SU-DHL-6 (cell line): ENCODE results near the gene BNC2.

Experiments used
- H2AFZ ChIP-seq: fragments of 200-600 bp; sonication (generic); 2 replicates; pipeline ENCODE4 v1.6.1; 2014; ENCODE audit warnings: low read depth, mild to moderate bottlenecking, moderate library complexity, mixed read lengths, antibody characterized with exemption, low read length; ENCODE audit not compliant: severe bottlenecking
- H3F3A ChIP-seq: fragments of 200-600 bp; shearing (Covaris generic); 2 replicates; pipeline ENCODE4 v1.6.0; 2016; ENCODE audit warnings: antibody characterized with exemption, mild to moderate bottlenecking; ENCODE audit not compliant: insufficient read depth
- H3K27ac ChIP-seq: fragments of 200-600 bp; sonication (generic); 2 replicates; pipeline ENCODE4 v1.5.1; 2016; ENCODE audit warnings: low read depth, mild to moderate bottlenecking, low read length, moderate library complexity, mixed read lengths
- H3K27me3 ChIP-seq: fragments of 200-600 bp; sonication (generic), shearing (Covaris generic); 2 replicates; pipeline ENCODE4 v1.6.0; 2014; ENCODE audit warnings: mild to moderate bottlenecking, low read length
- H3K36me3 ChIP-seq: fragments of 200-600 bp; sonication (generic); 2 replicates; pipeline ENCODE4 v1.6.1; 2014; ENCODE audit warnings: mild to moderate bottlenecking, low read length, mixed read lengths
- H3K4me2 ChIP-seq: fragments of 300-600, 200-600 bp; shearing (Covaris generic), sonication (generic); 2 replicates; pipeline ENCODE4 v1.6.0; 2014; ENCODE audit warnings: low read length, low read depth, mild to moderate bottlenecking; ENCODE audit not compliant: poor library complexity, severe bottlenecking
- H3K4me3 ChIP-seq: fragments of 200-600 bp; sonication (generic); 2 replicates; pipeline ENCODE4 v1.5.1; 2014; ENCODE audit warnings: antibody characterized with exemption, low read length, mild to moderate bottlenecking, mixed read lengths; ENCODE audit not compliant: insufficient read depth, poor library complexity, severe bottlenecking
- H3K79me2 ChIP-seq: fragments of 200-600 bp; sonication (generic); 2 replicates; pipeline ENCODE4 v1.6.1; 2014; ENCODE audit warnings: mild to moderate bottlenecking, low read length, moderate library complexity; ENCODE audit not compliant: insufficient read depth
- H3K9ac ChIP-seq: fragments of 200-600 bp; sonication (generic); 2 replicates; pipeline ENCODE4 v1.7.0; 2014; ENCODE audit warnings: mild to moderate bottlenecking, low read length
- H3K9me2 ChIP-seq: fragments of 200-600 bp; sonication (generic); replicated peaks from 2 replicates; pipeline ENCODE4 v1.6.1; 2014; ENCODE audit warnings: low read length; ENCODE audit not compliant: insufficient read depth
- H3K9me3 ChIP-seq: fragments of 200-600 bp; sonication (generic); 2 replicates; pipeline ENCODE4 v1.6.1; 2014; ENCODE audit warnings: low read length, mixed read lengths; ENCODE audit not compliant: insufficient read depth
- H4K20me1 ChIP-seq: fragments of 200-600 bp; sonication (generic); 2 replicates; pipeline ENCODE4 v1.6.1; 2014; ENCODE audit warnings: low read depth, mild to moderate bottlenecking, antibody characterized with exemption, low read length, moderate library complexity, mixed read lengths
- EZH2phosphoT487 ChIP-seq: fragments of 200-600 bp; sonication (generic), shearing (Covaris generic); conservative IDR thresholded peaks from 2 replicates; pipeline ENCODE4 v1.6.1; 2018; ENCODE audit warnings: mild to moderate bottlenecking, antibody characterized with exemption, low read length, moderate library complexity, mixed read lengths
- TF ChIP-seq, protein P1 (sequence below): fragments of 200-600 bp; sonication (generic); IDR thresholded peaks from one replicate; pipeline ENCODE4 v1.5.1; 2017; ENCODE audit warnings: antibody characterized with exemption, mild to moderate bottlenecking, low read length, moderate library complexity; ENCODE audit not compliant: insufficient read depth, poor library complexity, severe bottlenecking

BNC2 gene

DNA sequence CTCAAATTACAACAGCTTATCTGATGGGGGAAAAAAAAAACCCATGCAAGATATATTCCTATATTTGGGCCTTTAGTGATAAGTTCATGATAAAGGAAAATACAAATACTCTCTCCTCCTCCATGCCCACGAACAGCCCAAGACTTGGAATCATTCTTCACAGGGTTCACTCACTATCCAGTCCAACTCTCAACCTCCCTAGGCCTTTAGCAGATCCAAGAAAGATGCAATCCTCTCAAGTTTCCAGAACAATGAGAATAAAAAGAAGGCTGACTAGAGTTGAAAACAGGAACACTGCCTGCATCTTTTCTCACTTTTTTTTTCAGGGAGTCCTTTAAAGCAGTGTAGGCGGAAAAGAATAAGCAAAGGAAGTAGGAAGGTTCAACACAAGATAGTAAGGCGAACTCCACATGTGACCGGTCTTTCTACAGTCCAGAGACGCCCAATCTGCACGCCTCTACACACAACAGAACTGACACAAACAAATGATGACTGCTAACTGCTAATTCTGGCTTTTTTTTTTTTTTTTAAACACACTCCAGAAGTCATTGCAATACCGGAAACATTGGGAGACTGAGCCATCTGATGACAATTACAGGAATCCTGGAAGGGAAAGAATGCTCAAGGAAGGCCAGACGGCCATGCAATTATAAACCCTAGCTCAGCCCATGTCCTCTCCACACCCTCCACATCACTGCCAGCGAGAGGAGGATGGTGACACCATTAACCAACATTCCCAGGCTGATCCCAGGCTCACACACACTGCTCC is 75.4 kb downstream of the BNC2 start:
- no peaks in the 10 kb centered on the region for H3K9me2 ChIP-seq

DNA sequence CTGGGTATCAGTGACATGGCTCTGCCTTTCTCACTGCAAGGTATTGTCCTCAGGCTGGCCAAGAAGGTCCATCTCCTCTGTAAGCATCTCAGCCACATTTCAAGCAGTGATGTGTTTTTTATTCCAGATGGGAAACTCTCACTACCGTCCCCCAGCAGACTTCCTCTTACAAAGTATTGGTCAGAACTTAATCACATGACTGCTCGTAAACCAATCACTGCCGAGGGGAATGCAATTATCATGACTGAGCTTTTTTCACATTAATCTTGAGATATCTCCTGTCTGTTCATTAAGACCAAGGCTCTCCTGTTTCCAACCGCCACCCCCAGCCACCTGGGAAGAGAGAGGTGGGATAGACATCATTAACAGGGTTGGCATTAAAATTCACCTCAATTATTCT is 76.4 kb downstream of the BNC2 start:
- Histone ChIP-seq H3K4me2 (no peak overlapping the region), H3F3A (no peaks in the 10 kb centered on the region), H3K9ac (no peak overlapping the region), H3K79me2 (no peaks in the 10 kb centered on the region), H3K36me3 (no peaks in the 10 kb centered on the region), H2AFZ (no peak overlapping the region), H3K27me3 (no peaks in the 10 kb centered on the region), H3K9me2 (no peaks in the 10 kb centered on the region), H3K9me3 (no peaks in the 10 kb centered on the region), H3K4me3 (no peak overlapping the region), H4K20me1 (no peaks in the 10 kb centered on the region), H3K27ac (no peak overlapping the region)
- TF ChIP-seq EZH2phosphoT487, result no peak
- TF ChIP-seq, protein P1, sequence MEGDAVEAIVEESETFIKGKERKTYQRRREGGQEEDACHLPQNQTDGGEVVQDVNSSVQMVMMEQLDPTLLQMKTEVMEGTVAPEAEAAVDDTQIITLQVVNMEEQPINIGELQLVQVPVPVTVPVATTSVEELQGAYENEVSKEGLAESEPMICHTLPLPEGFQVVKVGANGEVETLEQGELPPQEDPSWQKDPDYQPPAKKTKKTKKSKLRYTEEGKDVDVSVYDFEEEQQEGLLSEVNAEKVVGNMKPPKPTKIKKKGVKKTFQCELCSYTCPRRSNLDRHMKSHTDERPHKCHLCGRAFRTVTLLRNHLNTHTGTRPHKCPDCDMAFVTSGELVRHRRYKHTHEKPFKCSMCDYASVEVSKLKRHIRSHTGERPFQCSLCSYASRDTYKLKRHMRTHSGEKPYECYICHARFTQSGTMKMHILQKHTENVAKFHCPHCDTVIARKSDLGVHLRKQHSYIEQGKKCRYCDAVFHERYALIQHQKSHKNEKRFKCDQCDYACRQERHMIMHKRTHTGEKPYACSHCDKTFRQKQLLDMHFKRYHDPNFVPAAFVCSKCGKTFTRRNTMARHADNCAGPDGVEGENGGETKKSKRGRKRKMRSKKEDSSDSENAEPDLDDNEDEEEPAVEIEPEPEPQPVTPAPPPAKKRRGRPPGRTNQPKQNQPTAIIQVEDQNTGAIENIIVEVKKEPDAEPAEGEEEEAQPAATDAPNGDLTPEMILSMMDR, result no peak

More for the DNA sequence above, 75.4 kb downstream of the BNC2 start:
- Histone ChIP-seq H3K27ac (no peak overlapping the region), H4K20me1 (no peaks in the 10 kb centered on the region), H3F3A (no peaks in the 10 kb centered on the region), H3K4me3 (no peak overlapping the region), H3K4me2 (no peak overlapping the region), H3K79me2 (no peaks in the 10 kb centered on the region), H2AFZ (no peak overlapping the region), H3K27me3 (no peaks in the 10 kb centered on the region), H3K9me3 (no peaks in the 10 kb centered on the region), H3K9ac (no peak overlapping the region), H3K36me3 (no peaks in the 10 kb centered on the region)
- no peak for TF ChIP-seq EZH2phosphoT487
- TF ChIP-seq, protein P1, result no peak

DNA sequence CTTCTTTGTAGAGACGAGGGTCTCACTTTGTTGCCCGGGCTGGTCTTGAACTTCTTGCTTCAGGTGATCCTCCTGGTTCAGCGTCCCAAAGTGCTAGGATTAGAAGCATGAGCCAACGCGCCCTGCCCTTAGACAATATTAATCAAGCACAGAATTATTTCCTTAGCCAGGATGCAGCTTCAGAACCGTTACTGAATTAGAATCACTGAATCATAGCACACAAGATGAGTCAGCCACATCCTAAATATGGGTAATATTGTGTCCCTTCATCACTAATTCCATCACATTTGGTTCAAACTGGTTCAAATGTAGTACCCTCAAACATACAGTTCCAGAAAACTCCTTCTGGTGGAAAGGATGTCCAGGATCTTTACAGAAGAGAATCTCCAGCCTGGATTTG is 82.7 kb downstream of the BNC2 start:
- H4K20me1 ChIP-seq, result no peaks in the 10 kb centered on the region
- no peaks in the 10 kb centered on the region for H3K9me3 ChIP-seq
- H3K4me2 ChIP-seq, result no peak overlapping the region
- no peaks in the 10 kb centered on the region for H3K79me2 ChIP-seq
- no peak overlapping the region for H3K9ac ChIP-seq
- no peak overlapping the region for H3K4me3 ChIP-seq
- no peaks in the 10 kb centered on the region for H3K27me3 ChIP-seq
- TF ChIP-seq EZH2phosphoT487, result no peak
- no peaks in the 10 kb centered on the region for H3K9me2 ChIP-seq
- H3K36me3 ChIP-seq, result no peaks in the 10 kb centered on the region
- no peaks in the 10 kb centered on the region for H3F3A ChIP-seq
- H3K27ac ChIP-seq, result no peak overlapping the region
- no peak overlapping the region for H2AFZ ChIP-seq

DNA sequence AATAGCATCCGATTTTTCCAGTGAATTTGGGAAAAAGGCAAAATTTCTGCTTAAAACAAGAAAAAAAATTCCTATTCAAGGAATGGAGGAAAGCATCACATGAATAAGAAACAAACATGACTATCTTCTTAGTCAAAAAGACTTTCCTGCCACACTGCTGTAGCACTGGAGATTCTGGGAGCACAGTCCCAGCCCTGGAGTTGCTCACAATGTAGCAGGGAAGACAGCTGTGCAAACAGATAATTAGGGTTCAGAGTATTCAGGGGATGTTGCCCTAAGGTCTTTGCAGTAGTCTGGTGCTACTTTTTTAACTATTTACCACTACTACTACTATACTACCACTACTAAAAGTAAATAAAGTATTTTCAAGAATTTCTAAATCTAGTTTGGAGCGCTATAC is 86.5 kb downstream of the BNC2 start:
- H3K9me3 ChIP-seq, result no peaks in the 10 kb centered on the region
- H2AFZ ChIP-seq, result no peak overlapping the region
- no peaks in the 10 kb centered on the region for H3F3A ChIP-seq
- no peaks in the 10 kb centered on the region for H3K27me3 ChIP-seq
- H3K9ac ChIP-seq, result no peak overlapping the region
- H3K36me3 ChIP-seq, result no peaks in the 10 kb centered on the region
- TF ChIP-seq EZH2phosphoT487, result no peak
- TF ChIP-seq, protein P1, result no peak
- no peaks in the 10 kb centered on the region for H3K9me2 ChIP-seq
- H3K79me2 ChIP-seq, result no peaks in the 10 kb centered on the region
- H3K4me2 ChIP-seq, result no peak overlapping the region
- no peaks in the 10 kb centered on the region for H4K20me1 ChIP-seq
- H3K4me3 ChIP-seq, result no peak overlapping the region
- no peak overlapping the region for H3K27ac ChIP-seq
